ENCODE data around the gene COL18A1. TPM values are rescaled to one million over a fixed set of nuclear protein-coding genes. Genes with fewer than 3 reads are reported as not detected.

The COL18A1 gene
- total and polyA plus RNA-seq, 8 donors: 38.7 to 301 (median 77.8) TPM

DNA sequence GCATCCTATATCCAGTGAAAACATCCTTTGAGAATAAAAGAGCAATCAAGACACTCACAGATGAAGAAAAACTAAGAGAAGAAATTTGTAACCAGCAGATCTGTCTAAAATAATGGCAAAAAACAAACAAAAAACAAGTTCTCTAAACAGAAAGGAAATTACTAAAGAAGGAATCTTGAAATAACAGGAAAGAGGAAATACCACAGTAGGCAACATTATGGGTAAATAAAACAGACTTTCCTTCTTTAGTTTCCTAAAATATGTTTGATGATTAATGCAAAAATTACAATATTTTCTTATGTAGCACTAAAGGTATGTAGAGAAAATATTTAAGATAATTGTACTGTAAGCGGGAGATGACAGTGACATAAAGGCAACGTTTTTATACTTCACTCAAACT, 113.8 kb downstream of the COL18A1 start:
- 77 to 78% methylated on average over 2 of the region's 2 CpGs for WGBS, 2 donors
- H3K27me3 ChIP-seq: no peaks in the 10 kb centered on the region
- DNase-seq: no peak
- ATAC-seq: no peak
- H3K4me1 ChIP-seq: peaks cover 3 to 7% (median 5%) of the 10 kb centered on the region in 3 donors
- no peak overlapping the region for H3K27ac ChIP-seq
- no peaks in the 10 kb centered on the region for H3K9me3 ChIP-seq
- intact Hi-C loops (cut with DNase I): no loop called here
- no peaks in the 10 kb centered on the region for H3K36me3 ChIP-seq
- no peak overlapping the region for H3K4me3 ChIP-seq
- no peak for FAIRE-seq
- no peak for TF ChIP-seq CTCF (IDR thresholded peaks at IDR 0.05)

DNA sequence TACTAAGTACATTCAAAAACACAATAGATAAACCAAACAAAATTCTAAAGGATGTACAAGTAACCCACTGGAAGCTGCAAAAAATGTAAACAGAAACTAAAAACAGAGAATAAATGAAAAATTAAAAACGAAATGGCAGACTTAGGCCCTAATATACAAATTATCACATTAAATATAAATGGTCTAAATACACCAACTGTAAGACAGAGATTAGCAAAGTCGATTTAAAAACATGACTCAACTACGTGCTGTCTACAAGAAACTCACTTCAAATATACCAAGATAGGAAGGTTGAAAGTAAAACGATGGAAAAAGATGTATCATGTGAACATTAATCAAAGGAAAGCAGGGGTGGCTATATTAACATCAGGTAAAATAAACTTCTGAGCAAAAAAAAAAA, 114.2 kb downstream of the COL18A1 start:
- intact Hi-C loops (cut with DNase I): no loop called here
- Histone ChIP-seq H3K27ac (no peak overlapping the region), H3K27me3 (no peaks in the 10 kb centered on the region), H3K36me3 (no peaks in the 10 kb centered on the region), H3K9me3 (no peaks in the 10 kb centered on the region), H3K4me1 (peaks cover 0 to 2% (median under 1%) of the 10 kb centered on the region in 3 donors), H3K4me3 (no peak overlapping the region)
- no peak for TF ChIP-seq CTCF (IDR thresholded peaks at IDR 0.05)
- ATAC-seq (no peak), FAIRE-seq (no peak), DNase-seq (no peak)
- 76 to 85% methylated on average over 4 of the region's 4 CpGs for WGBS, 2 donors

DNA sequence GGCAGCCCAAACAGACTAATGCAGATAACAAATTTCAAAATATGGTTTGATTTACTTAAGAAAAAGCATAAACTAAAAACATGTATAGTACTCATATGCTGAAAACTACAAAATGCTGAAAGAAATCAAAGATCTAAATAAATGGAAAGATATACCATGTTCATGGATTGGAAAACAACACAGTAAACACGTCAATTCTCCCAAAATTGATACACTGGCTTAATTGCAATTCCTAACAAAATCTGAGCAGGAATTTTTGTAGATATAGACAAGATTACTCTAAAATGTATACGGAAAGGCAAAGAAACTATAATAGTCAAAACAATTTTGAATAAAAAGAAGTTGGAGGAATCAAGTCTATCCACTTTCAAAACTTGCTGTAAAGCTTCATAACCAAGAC, 116.3 kb downstream of the COL18A1 start:
- Histone ChIP-seq H3K4me3 (no peak overlapping the region), H3K4me1 (peaks cover 0 to 6% (median 5%) of the 10 kb centered on the region in 3 donors), H3K27ac (no peak overlapping the region), H3K36me3 (no peaks in the 10 kb centered on the region), H3K27me3 (no peaks in the 10 kb centered on the region), H3K9me3 (no peaks in the 10 kb centered on the region)
- no peak for DNase-seq
- no peak for TF ChIP-seq CTCF (IDR thresholded peaks at IDR 0.05)
- no peak for FAIRE-seq
- no peak for ATAC-seq
- intact Hi-C loops (cut with DNase I): no loop called here
- 93 to 97% methylated on average over 2 of the region's 2 CpGs for WGBS, 2 donors

DNA sequence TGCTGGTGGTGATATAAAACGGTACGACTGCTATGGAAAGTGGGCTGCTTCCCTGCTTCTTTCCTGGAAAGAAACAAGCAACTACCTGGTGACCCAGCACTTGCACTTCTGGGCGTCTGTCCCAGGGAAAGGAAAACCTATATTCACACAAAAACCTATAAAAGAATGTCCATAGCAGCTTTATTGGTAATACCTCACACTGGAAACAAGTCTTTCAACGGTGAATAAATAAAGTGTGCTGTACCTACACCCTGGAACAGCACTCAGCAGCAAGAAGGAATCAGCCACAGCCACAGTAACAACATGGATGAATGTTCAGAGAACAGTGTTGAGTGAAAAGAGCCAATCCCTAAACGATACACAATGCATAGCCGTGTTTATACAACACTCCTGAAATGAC, 117.4 kb downstream of the COL18A1 start:
- Histone ChIP-seq H3K4me3 (no peak overlapping the region), H3K4me1 (peaks cover 0 to 6% (median 5%) of the 10 kb centered on the region in 3 donors), H3K9me3 (no peaks in the 10 kb centered on the region), H3K27me3 (no peaks in the 10 kb centered on the region), H3K36me3 (no peaks in the 10 kb centered on the region), H3K27ac (no peak overlapping the region)
- DNase-seq (no peak), ATAC-seq (no peak), FAIRE-seq (no peak)
- intact Hi-C loops (cut with DNase I): no loop called here
- no peak for TF ChIP-seq CTCF (IDR thresholded peaks at IDR 0.05)
- 94 to 95% methylated on average over 6 of the region's 6 CpGs for WGBS, 2 donors

DNA sequence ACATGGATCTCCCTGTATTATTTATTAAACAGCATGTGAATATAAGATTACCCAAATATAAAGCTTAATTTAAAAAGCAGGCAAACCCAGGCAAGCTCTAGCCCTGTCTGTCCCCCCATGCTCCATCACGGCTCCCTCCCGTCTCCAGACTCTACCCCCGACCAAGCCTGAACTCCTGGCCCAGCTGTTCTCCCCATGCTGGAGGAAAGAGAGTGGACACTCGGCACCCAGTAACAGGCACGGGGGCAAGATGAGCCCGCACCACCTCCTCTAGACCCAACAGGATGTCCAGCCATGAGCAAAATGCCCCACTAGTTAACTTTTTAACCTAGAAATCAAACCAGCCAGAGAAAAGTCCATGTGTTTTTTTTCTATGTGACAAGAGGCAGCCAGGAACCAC, 118.0 kb downstream of the COL18A1 start:
- H3K4me3 ChIP-seq: no peak overlapping the region

More for the DNA sequence above, 118.0 kb downstream of the COL18A1 start:
- no peaks in the 10 kb centered on the region for H3K9me3 ChIP-seq
- no peak for TF ChIP-seq CTCF (IDR thresholded peaks at IDR 0.05)
- no peak for ATAC-seq
- H3K36me3 ChIP-seq: no peaks in the 10 kb centered on the region
- intact Hi-C loops (cut with DNase I): no loop called here
- WGBS, 2 donors: 96 to 97% methylated on average over 6 of the region's 6 CpGs
- DNase-seq: peak in 3 of 6 donors; percentile 5 to 33 (median 30)
- no peak overlapping the region for H3K27ac ChIP-seq
- FAIRE-seq: no peak
- peaks cover 0 to 6% (median 5%) of the 10 kb centered on the region in 3 donors for H3K4me1 ChIP-seq
- H3K27me3 ChIP-seq: no peaks in the 10 kb centered on the region
